B cell (primary cell): Measurements from ENCODE around the gene PLEKHS1.

Experiments used
- CTCF ChIP-seq: fragments of 200-600 bp; IDR thresholded peaks from one replicate; pipeline ENCODE4 v1.8.0; 2022; ENCODE audit warnings: antibody characterized with exemption, mild to moderate bottlenecking
- EZH2 ChIP-seq: IDR thresholded peaks from 2 replicates; pipeline ENCODE4 v1.6.1; 2012; ENCODE audit warnings: borderline replicate concordance, low read depth, mild to moderate bottlenecking, moderate library complexity, low read length; ENCODE audit not compliant: insufficient read depth, poor library complexity, severe bottlenecking

DNA sequence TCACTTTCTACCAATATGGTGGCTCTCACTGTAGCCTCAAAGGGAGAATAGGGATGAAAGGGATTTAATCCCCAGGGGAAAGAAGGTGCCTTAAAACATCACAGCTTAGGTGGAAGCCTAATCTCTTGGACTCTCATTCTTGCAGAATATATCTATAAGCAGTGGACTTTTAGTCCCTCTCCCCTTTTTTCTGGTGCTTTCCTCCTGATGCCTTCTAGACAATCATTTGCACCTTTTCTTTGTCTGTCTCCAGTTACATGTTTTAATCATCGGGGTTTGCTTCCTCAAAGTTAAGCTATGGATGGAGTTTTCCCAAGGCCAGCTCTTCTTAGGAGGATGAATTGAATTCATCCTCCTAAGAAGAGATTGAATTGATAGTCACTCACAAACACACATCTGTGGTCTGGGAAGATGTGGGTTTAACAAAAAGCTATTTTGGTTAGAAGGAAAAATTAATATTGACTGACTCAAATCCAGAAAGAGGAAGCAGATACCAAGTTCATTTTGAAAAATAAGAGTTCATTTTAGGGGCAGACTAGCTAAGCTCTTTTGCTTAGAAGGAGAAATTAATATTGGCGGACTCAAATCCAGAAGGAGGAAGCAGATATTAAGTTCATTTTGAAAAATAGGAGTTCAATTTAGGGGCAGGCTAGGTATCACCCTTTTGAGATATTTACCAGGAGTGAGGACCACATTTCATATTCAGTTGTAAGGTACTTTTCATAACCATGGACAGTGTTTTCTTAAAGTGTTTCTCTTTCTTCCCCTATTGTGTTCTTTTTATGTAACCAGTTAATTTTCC is 35.2 kb upstream of the PLEKHS1 start:
- TF ChIP-seq CTCF (no peak), EZH2 (no peak)
